ENCODE results near the gene PNCK.

PNCK gene

DNA sequence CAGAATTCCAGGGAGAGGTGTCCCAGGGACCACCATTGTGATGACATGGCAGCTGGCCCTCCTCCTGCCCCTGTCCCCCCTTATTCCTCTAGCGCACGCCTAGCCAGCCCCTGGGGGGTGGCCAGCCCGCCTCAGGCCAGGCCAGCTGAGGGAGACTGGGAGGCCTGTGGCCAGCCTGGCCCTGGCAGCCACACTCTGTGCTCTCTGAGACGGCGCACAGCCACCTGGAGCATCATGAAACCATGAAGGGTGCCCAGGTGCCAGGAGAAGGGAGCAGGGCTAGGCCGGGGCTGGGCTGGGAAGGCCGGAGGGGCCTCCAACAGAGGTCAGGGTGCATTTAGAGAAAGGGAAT is 41.0 kb downstream of the PNCK start:
- no peak for ATAC-seq
- TF ChIP-seq ZNF8 (CRISPR knock-in tag; IDR thresholded peaks at IDR 0.05) = no peak
- no peak for TF ChIP-seq ZC3H10 (CRISPR knock-in tag; IDR thresholded peaks at IDR 0.05)

DNA sequence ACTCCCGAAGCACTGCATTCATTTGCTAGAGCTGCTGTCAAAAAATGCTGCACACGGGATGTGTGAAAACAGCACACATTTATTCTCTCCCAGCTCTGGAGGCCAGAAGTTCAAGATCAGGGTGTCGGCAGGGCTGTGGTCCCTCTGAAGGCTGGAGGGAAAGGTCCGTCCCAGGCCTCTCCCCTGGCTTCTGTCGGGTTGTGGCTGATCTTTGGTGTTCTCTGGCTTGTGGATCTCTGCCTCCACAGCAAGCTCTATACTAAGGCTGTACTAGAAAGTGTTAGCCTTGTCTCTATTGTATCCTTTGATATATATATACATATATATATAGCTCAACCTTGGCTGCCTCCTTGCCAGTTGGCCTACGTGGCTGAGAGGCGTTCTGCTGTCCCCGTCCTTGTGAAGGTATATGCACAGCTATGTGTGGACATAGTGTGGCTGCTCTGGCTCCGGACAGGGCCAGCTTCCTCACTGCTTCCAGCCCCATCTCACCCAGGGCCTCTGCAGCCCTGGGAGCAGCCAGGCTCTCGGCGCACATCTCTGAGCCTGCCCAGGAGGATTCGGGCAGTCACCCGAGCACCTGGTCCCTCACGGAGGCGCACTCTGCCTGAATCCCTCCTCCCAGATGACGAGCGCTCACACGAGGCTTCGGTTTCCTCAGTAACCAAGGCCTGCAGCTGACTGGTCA is 41.6 kb downstream of the PNCK start:
- TF ChIP-seq, protein P1, sequence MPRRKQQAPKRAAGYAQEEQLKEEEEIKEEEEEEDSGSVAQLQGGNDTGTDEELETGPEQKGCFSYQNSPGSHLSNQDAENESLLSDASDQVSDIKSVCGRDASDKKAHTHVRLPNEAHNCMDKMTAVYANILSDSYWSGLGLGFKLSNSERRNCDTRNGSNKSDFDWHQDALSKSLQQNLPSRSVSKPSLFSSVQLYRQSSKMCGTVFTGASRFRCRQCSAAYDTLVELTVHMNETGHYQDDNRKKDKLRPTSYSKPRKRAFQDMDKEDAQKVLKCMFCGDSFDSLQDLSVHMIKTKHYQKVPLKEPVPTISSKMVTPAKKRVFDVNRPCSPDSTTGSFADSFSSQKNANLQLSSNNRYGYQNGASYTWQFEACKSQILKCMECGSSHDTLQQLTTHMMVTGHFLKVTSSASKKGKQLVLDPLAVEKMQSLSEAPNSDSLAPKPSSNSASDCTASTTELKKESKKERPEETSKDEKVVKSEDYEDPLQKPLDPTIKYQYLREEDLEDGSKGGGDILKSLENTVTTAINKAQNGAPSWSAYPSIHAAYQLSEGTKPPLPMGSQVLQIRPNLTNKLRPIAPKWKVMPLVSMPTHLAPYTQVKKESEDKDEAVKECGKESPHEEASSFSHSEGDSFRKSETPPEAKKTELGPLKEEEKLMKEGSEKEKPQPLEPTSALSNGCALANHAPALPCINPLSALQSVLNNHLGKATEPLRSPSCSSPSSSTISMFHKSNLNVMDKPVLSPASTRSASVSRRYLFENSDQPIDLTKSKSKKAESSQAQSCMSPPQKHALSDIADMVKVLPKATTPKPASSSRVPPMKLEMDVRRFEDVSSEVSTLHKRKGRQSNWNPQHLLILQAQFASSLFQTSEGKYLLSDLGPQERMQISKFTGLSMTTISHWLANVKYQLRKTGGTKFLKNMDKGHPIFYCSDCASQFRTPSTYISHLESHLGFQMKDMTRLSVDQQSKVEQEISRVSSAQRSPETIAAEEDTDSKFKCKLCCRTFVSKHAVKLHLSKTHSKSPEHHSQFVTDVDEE (CRISPR knock-in tag; IDR thresholded peaks at IDR 0.05) = no peak
- TF ChIP-seq ZNF565 (CRISPR knock-in tag; conservative IDR thresholded peaks at IDR 0.05; ENCODE audit: low read depth) (no peak), GLIS3 (CRISPR knock-in tag; IDR thresholded peaks at IDR 0.05) (no peak), ISL1 (CRISPR knock-in tag; IDR thresholded peaks at IDR 0.05) (no peak), ESRRG (CRISPR knock-in tag; IDR thresholded peaks at IDR 0.05) (no peak), PPARA (CRISPR knock-in tag; IDR thresholded peaks at IDR 0.05; ENCODE audit: borderline replicate concordance) (no peak), RARB (CRISPR knock-in tag; IDR thresholded peaks at IDR 0.05) (no peak), ZFP3 (CRISPR knock-in tag; IDR thresholded peaks at IDR 0.05) (no peak), TCF4 (CRISPR knock-in tag; IDR thresholded peaks at IDR 0.05; ENCODE audit: borderline replicate concordance) (no peak)
- no peak for ATAC-seq

DNA sequence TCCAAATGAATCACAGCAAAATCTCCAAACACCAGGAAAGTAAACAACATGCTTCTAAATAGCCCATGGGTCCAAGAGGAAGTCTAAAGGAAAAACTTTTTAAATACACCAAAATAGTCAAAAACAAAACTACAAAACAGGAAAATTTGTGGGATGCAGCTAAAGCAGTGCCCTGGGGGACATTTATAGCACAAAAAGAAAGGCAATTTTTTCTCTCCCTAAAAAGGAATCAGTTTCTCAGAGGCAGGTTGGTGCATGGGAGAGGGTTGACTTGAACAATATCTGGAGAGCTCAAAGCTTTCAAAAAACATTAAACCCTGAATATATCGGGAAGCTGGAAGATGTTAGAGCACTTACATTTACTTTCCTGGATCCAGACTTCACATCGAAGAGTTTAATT is 42.3 kb downstream of the PNCK start:
- no peak for ATAC-seq

DNA sequence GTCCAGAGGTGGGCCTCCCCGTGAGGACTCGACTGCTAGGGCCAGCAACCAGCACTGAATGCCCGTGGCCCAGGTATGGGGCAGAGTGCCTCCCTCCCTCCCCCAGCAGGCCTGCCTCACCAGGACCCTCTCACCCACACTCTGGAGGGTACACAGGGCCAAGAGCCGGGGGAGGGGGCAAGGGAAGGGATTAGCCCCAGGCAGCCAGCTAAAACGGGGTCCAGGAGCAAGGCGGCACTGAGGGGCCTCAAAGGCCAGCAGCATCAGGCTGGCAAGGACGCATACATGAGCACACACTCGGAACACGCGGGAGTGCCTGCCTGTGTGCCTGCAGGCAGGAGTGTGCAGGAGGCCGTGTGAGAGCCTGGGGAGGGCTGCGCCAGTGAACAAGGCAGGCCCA is 44.9 kb downstream of the PNCK start:
- TF ChIP-seq ZNF8 (CRISPR knock-in tag; IDR thresholded peaks at IDR 0.05) = no peak
- TF ChIP-seq OSR1 (CRISPR knock-in tag; IDR thresholded peaks at IDR 0.05) = no peak
- no peak for TF ChIP-seq GLIS3 (CRISPR knock-in tag; IDR thresholded peaks at IDR 0.05)
- no peak for TF ChIP-seq ZNF70 (CRISPR knock-in tag; IDR thresholded peaks at IDR 0.05)
- no peak for TF ChIP-seq ESRRG (CRISPR knock-in tag; IDR thresholded peaks at IDR 0.05)
- TF ChIP-seq, protein P2, sequence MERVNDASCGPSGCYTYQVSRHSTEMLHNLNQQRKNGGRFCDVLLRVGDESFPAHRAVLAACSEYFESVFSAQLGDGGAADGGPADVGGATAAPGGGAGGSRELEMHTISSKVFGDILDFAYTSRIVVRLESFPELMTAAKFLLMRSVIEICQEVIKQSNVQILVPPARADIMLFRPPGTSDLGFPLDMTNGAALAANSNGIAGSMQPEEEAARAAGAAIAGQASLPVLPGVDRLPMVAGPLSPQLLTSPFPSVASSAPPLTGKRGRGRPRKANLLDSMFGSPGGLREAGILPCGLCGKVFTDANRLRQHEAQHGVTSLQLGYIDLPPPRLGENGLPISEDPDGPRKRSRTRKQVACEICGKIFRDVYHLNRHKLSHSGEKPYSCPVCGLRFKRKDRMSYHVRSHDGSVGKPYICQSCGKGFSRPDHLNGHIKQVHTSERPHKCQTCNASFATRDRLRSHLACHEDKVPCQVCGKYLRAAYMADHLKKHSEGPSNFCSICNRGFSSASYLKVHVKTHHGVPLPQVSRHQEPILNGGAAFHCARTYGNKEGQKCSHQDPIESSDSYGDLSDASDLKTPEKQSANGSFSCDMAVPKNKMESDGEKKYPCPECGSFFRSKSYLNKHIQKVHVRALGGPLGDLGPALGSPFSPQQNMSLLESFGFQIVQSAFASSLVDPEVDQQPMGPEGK (CRISPR knock-in tag; IDR thresholded peaks at IDR 0.05; ENCODE audit: borderline replicate concordance) = no peak
- no peak for TF ChIP-seq ZFP3 (CRISPR knock-in tag; IDR thresholded peaks at IDR 0.05)
- TF ChIP-seq RARB (CRISPR knock-in tag; IDR thresholded peaks at IDR 0.05) = no peak
- no peak for TF ChIP-seq TCF4 (CRISPR knock-in tag; IDR thresholded peaks at IDR 0.05; ENCODE audit: borderline replicate concordance)
- no peak for TF ChIP-seq BACH2 (CRISPR knock-in tag; IDR thresholded peaks at IDR 0.05; ENCODE audit: borderline replicate concordance)
- no peak for TF ChIP-seq ZNF565 (CRISPR knock-in tag; conservative IDR thresholded peaks at IDR 0.05; ENCODE audit: low read depth)
- no peak for TF ChIP-seq TOX (CRISPR knock-in tag; IDR thresholded peaks at IDR 0.05; ENCODE audit: borderline replicate concordance)
- TF ChIP-seq, protein P3, sequence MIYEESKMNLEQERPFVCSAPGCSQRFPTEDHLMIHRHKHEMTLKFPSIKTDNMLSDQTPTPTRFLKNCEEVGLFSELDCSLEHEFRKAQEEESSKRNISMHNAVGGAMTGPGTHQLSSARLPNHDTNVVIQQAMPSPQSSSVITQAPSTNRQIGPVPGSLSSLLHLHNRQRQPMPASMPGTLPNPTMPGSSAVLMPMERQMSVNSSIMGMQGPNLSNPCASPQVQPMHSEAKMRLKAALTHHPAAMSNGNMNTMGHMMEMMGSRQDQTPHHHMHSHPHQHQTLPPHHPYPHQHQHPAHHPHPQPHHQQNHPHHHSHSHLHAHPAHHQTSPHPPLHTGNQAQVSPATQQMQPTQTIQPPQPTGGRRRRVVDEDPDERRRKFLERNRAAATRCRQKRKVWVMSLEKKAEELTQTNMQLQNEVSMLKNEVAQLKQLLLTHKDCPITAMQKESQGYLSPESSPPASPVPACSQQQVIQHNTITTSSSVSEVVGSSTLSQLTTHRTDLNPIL (CRISPR knock-in tag; IDR thresholded peaks at IDR 0.05; ENCODE audit: low read depth) = no peak
- TF ChIP-seq, protein P1 (CRISPR knock-in tag; IDR thresholded peaks at IDR 0.05) = no peak
- TF ChIP-seq SNAI2 (CRISPR knock-in tag; IDR thresholded peaks at IDR 0.05) = no peak
- TF ChIP-seq PPARA (CRISPR knock-in tag; IDR thresholded peaks at IDR 0.05; ENCODE audit: borderline replicate concordance) = no peak
- no peak for ATAC-seq

More for the DNA sequence above, 42.3 kb downstream of the PNCK start:
- TF ChIP-seq, protein P4, sequence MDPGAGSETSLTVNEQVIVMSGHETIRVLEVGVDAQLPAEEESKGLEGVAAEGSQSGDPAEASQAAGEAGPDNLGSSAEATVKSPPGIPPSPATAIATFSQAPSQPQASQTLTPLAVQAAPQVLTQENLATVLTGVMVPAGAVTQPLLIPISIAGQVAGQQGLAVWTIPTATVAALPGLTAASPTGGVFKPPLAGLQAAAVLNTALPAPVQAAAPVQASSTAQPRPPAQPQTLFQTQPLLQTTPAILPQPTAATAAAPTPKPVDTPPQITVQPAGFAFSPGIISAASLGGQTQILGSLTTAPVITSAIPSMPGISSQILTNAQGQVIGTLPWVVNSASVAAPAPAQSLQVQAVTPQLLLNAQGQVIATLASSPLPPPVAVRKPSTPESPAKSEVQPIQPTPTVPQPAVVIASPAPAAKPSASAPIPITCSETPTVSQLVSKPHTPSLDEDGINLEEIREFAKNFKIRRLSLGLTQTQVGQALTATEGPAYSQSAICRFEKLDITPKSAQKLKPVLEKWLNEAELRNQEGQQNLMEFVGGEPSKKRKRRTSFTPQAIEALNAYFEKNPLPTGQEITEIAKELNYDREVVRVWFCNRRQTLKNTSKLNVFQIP (CRISPR knock-in tag; IDR thresholded peaks at IDR 0.05; ENCODE audit: borderline replicate concordance, low read depth) = no peak
- no peak for TF ChIP-seq TCF4 (CRISPR knock-in tag; IDR thresholded peaks at IDR 0.05; ENCODE audit: borderline replicate concordance)
